WTC11 (cell line): ENCODE data around the gene NEFH. TPM values are rescaled to one million over a fixed set of nuclear protein-coding genes. Genes with fewer than 3 reads are reported as not detected.
A peak's percentile ranks its signal among the peaks of the same experiment; 100 is the strongest.

Source experiments
- ATAC-seq: fragments of 200-7000 bp; cut with Tn5 transposase; 2 replicates; pipeline ENCODE4 v1.10.0; 2021; ENCODE audit warnings: mild to moderate bottlenecking, moderate library complexity
- CTCF ChIA-PET: fragments of 300-600 bp; sonication (Branson Sonifier 250); formaldehyde crosslinking; loops from one replicate; lab custom pipeline; 2021; ENCODE audit warnings: antibody characterized with exemption; lab: Charles Lee
- POLR2A ChIA-PET: fragments of 350-600 bp; sonication (Branson Sonifier 250); formaldehyde crosslinking; loops from one replicate; lab custom pipeline; 2021; ENCODE audit warnings: antibody characterized with exemption; lab: Charles Lee
- DNase-seq: peaks from one replicate; pipeline ENCODE4 v3.0.0; 2021; ENCODE audit warnings: low spot score
- H3K27ac Mint-ChIP-seq: 2 replicates; pipeline ENCODE4 v1.8.0; 2021; ENCODE audit warnings: mixed read lengths
- H3K27me3 Mint-ChIP-seq: 2 replicates; pipeline ENCODE4 v1.8.0; 2021; ENCODE audit warnings: low read depth, mild to moderate bottlenecking, moderate library complexity, mixed read lengths
- H3K36me3 Mint-ChIP-seq: 2 replicates; pipeline ENCODE4 v1.8.0; 2021; ENCODE audit warnings: mixed read lengths
- H3K4me1 Mint-ChIP-seq: 2 replicates; pipeline ENCODE4 v1.8.0; 2022; ENCODE audit warnings: mixed read lengths
- H3K4me3 Mint-ChIP-seq: 2 replicates; pipeline ENCODE4 v1.8.0; 2021; ENCODE audit warnings: mild to moderate bottlenecking, moderate library complexity, mixed read lengths
- H3K9me3 Mint-ChIP-seq: 2 replicates; pipeline ENCODE4 v1.8.0; 2021; ENCODE audit warnings: mixed read lengths
- ATF1 ChIP-seq: sonication (generic); formaldehyde crosslinking; IDR thresholded peaks from 2 replicates; pipeline ENCODE4 v1.8.1; 2023; ENCODE audit warnings: mild to moderate bottlenecking, moderate library complexity, missing genetic modification reagents
- E2F1 ChIP-seq: sonication (generic); formaldehyde crosslinking; IDR thresholded peaks from 2 replicates; pipeline ENCODE4 v1.8.0; 2022; ENCODE audit warnings: mild to moderate bottlenecking, missing genetic modification reagents
- GTF2I ChIP-seq: fragments of 250-450 bp; sonication (Bioruptor Pico); conservative IDR thresholded peaks from 2 replicates; pipeline ENCODE4 v1.4.0; 2021; ENCODE audit warnings: mild to moderate bottlenecking
- HMGXB4 ChIP-seq: sonication (generic); formaldehyde crosslinking; IDR thresholded peaks from 2 replicates; pipeline ENCODE4 v1.8.1; 2023; ENCODE audit warnings: mild to moderate bottlenecking, moderate library complexity, missing genetic modification reagents
- KAT7 ChIP-seq: sonication (generic); formaldehyde crosslinking; IDR thresholded peaks from 2 replicates; pipeline ENCODE4 v1.8.1; 2023; ENCODE audit warnings: missing genetic modification reagents, mild to moderate bottlenecking, borderline replicate concordance
- MAX ChIP-seq: sonication (generic); formaldehyde crosslinking; IDR thresholded peaks from 2 replicates; pipeline ENCODE4 v1.8.0; 2022; ENCODE audit warnings: mild to moderate bottlenecking, missing genetic modification reagents
- OVOL2 ChIP-seq: fragments of 250-450 bp; sonication (Bioruptor Pico); IDR thresholded peaks from 2 replicates; pipeline ENCODE4 v1.9.0; 2021; ENCODE audit warnings: mild to moderate bottlenecking, borderline replicate concordance
- SOX15 ChIP-seq: fragments of 250-450 bp; sonication (Bioruptor Pico); IDR thresholded peaks from 2 replicates; pipeline ENCODE4 v1.9.0; 2021; ENCODE audit warnings: mild to moderate bottlenecking
- SP1 ChIP-seq: sonication (generic); formaldehyde crosslinking; conservative IDR thresholded peaks from 2 replicates; pipeline ENCODE4 v1.8.1; 2022; ENCODE audit warnings: missing genetic modification reagents
- TEAD1 ChIP-seq: sonication (generic); formaldehyde crosslinking; IDR thresholded peaks from 2 replicates; pipeline ENCODE4 v1.8.0; 2022; ENCODE audit warnings: mild to moderate bottlenecking, missing genetic modification reagents
- USF1 ChIP-seq: sonication (generic); formaldehyde crosslinking; IDR thresholded peaks from 2 replicates; pipeline ENCODE4 v1.8.0; 2022; ENCODE audit warnings: mild to moderate bottlenecking, missing genetic modification reagents
- ZNF138 ChIP-seq: sonication (generic); formaldehyde crosslinking; conservative IDR thresholded peaks from 2 replicates; pipeline ENCODE4 v1.8.1; 2022; ENCODE audit warnings: mild to moderate bottlenecking, moderate library complexity, missing genetic modification reagents
- ZNF281 ChIP-seq: sonication (generic); formaldehyde crosslinking; IDR thresholded peaks from 2 replicates; pipeline ENCODE4 v1.8.0; 2023; ENCODE audit warnings: mild to moderate bottlenecking, missing genetic modification reagents
- ZNF512 ChIP-seq: sonication (generic); formaldehyde crosslinking; IDR thresholded peaks from 2 replicates; pipeline ENCODE4 v1.8.1; 2022; ENCODE audit warnings: missing genetic modification reagents, borderline replicate concordance
- total RNA-seq: library from RNA; stranded (reverse); gene quantifications from 3 replicates; pipeline ENCODE4 v1.2.3, GENCODE V29; 2021

The NEFH gene
- total RNA-seq, 1 experiment from 2014 or later, result 2.6 TPM

GRCh38 chr22:29482253-29482652 is 2.2 kb downstream of the NEFH start:
- Mint-ChIP-seq H3K27ac (no peak overlapping the region), H3K36me3 (peaks cover 8% of the 10 kb centered on the region; the same call in 1 of the 2 replicates), H3K9me3 (no peaks in the 10 kb centered on the region), H3K4me3 (peak overlapping the region; percentile 78), H3K4me1 (peaks cover 39% of the 10 kb centered on the region), H3K27me3 (peaks cover 58% of the 10 kb centered on the region)
- TF ChIP-seq ZNF138 (CRISPR knock-in tag) (no peak), MAX (CRISPR knock-in tag) (no peak), OVOL2 (CRISPR knock-in tag) (no peak), GTF2I (CRISPR knock-in tag) (no peak), E2F1 (no peak), ZNF512 (no peak), SP1 (CRISPR knock-in tag) (no peak), KAT7 (CRISPR knock-in tag) (no peak), ATF1 (no peak), SOX15 (no peak), TEAD1 (CRISPR knock-in tag) (no peak), HMGXB4 (CRISPR knock-in tag) (no peak), USF1 (CRISPR knock-in tag) (no peak)
- ATAC-seq (no peak), DNase-seq (no peak)
- ChIA-PET POLR2A (no interaction called here), CTCF (interaction anchor here (0.6 to 6.2 kb wide), 7 partner anchors 12 to 87 kb away, joined by 3 to 60 read pairs (median 5); partner anchors contain the start of gene THOC5)

- Mint-ChIP-seq H3K4me3 (no peak overlapping the region), H3K9me3 (no peaks in the 10 kb centered on the region), H3K36me3 (peaks cover 12% of the 10 kb centered on the region; the same call in 1 of the 2 replicates), H3K4me1 (peaks cover 37% of the 10 kb centered on the region), H3K27ac (no peak overlapping the region), H3K27me3 (peaks cover 54% of the 10 kb centered on the region)
- no peak for TF ChIP-seq ZNF281 (CRISPR knock-in tag)
- ChIA-PET POLR2A (interaction anchor here (0.7 kb wide), 1 partner anchor 36 kb away, joined by 8 read pairs; no protein-coding TSS in a partner anchor), CTCF (interaction anchor here (1.0 to 6.2 kb wide), 5 partner anchors 12 to 87 kb away, joined by 5 to 60 read pairs (median 7); partner anchors contain the start of gene THOC5)
- ATAC-seq (no peak), DNase-seq (no peak)
These were observed 2.7 kb downstream of the NEFH start for GRCh38 chr22:29482726-29483125.
